Psoas muscle (tissue), 8 donors: ENCODE data around the gene RNF186. TPM values are rescaled to one million over a fixed set of nuclear protein-coding genes. Genes with fewer than 3 reads are reported as not detected.

ENCODE experiments used
- ATAC-seq, 4 donors: fragments of 200-7000 bp; cut with Tn5 transposase; one replicate each; pipeline ENCODE4 v1.9.1; 2020; ENCODE audit warnings: moderate library complexity in 3 of 4, mild to moderate bottlenecking in 2 of 4
- DNase-seq, 2 donors: peaks; one replicate each; pipeline ENCODE4 v3.0.0-alpha.2; 2020
- H3K27ac ChIP-seq: fragments of 200-600 bp; one replicate; pipeline ENCODE4 v1.8.0; 2022
- H3K27me3 ChIP-seq, 3 donors: fragments of 200-600 bp in 1 of 3; one replicate each; pipeline versions ENCODE4 v1.6.1 to v1.8.0; 2013 to 2022; ENCODE audit warnings: low read length in 2 of 3, mild to moderate bottlenecking in 2 of 3, moderate library complexity in 1 of 3; ENCODE audit not compliant: insufficient read depth in 3 of 3
- H3K36me3 ChIP-seq, 2 donors: fragments of 200-600 bp in 1 of 2; one replicate each; pipeline versions ENCODE4 v1.6.1 to v1.8.0; 2013 to 2022; ENCODE audit warnings: low read depth in 1 of 2, mild to moderate bottlenecking in 1 of 2, moderate library complexity in 1 of 2; ENCODE audit not compliant: insufficient read depth in 1 of 2
- H3K4me1 ChIP-seq: fragments of 200-600 bp; one replicate; pipeline ENCODE4 v1.8.0; 2022
- H3K4me3 ChIP-seq: fragments of 200-600 bp; one replicate; pipeline ENCODE4 v1.8.0; 2022; ENCODE audit warnings: mild to moderate bottlenecking
- H3K9me3 ChIP-seq: fragments of 200-600 bp; one replicate; pipeline ENCODE4 v1.8.0; 2022
- CTCF ChIP-seq: fragments of 200-600 bp; IDR thresholded peaks from one replicate; pipeline ENCODE4 v1.8.0; 2022; ENCODE audit warnings: antibody characterized with exemption
- WGBS, 3 donors: extraction: QIAGEN DNeasy Blood & Tissue Kit; methylation state at CpG; one replicate each; pipeline versions ENCODE4 v1.1.6 to v1.1.7; 2013; 5-methylcytosine and 5-hydroxymethylcytosine counted together
- intact Hi-C, 2 donors: fragments of 100-400 bp; cut with DNase I; formaldehyde crosslinking; loops; one replicate each; pipeline versions ENCODE4 v1.11.0 to v1.14.2; 2022
- polyA plus RNA-seq, 3 donors: library from polyadenylated mRNA; stranded (reverse); fragments of 200-250 nt; gene quantifications; one replicate each; pipeline ENCODE4 v1.2.3, GENCODE V29; 2013
- total RNA-seq, 4 donors: library from RNA; stranded (reverse); fragmentation: NEBNext Ultra II Directional in 2 of 4; extraction: Animal tissue kit (Norgen Biotek cat#: 25700) in 2 of 4; gene quantifications; one replicate each; pipeline versions ENCODE4 v1.2.1 to v1.2.4, GENCODE V29; 2021 to 2023
- donor health status: healthy with polysubstance abuse.
- donor health status: DM: no; HTN: no; CAD: no; lungs with moderate emphysema.
- donor health status: Bipolar disorder and iron deficiency.
- donor health status: healthy.
- donor health status: DM: yes; HTN: yes; CAD: no.
- donor health status: DM: no; HTN: no; CAD: no.
- donor health status: DM: no; HTN: no; CAD: no.
- donor health status: DM: yes; HTN: yes; CAD: no.

Gene RNF186
- total and polyA plus RNA-seq, 7 donors: 0.08 TPM; not detected in 6

GRCh38 chr1:19799230-19800075 is 15.6 kb downstream of the RNF186 start, which contains the start of gene TMCO4:
Gene TMCO4 (minus strand): TSS chr1:19799916. CDS start chr1:19780758, 19,158 bp downstream.
- H3K27ac ChIP-seq: peak within 1 kb of the TSS; percentile 66
- peak; percentile 22 for TF ChIP-seq CTCF
- peak within 1 kb of the TSS; percentile 88 for H3K4me3 ChIP-seq
- H3K27me3 ChIP-seq: no peaks in the 10 kb centered on the region
- no peaks in the 10 kb centered on the region for H3K9me3 ChIP-seq
- intact Hi-C loops: no loop called here
- H3K4me1 ChIP-seq: peaks cover 7% of the 10 kb centered on the region
- ATAC-seq: peak; percentile 71 to 88 (median 74)
- 1 to 12% (median 2%) methylated on average over 20 to 70 of the region's 70 CpGs for WGBS, 3 donors
- peak; percentile 69 to 73 for DNase-seq
- H3K36me3 ChIP-seq: no peaks in the 10 kb centered on the region

- peak in 2 of 4 donors; percentile 13 to 24 for ATAC-seq
- peak overlapping the region; percentile 88 for H3K4me3 ChIP-seq
- no peaks in the 10 kb centered on the region for H3K9me3 ChIP-seq
- H3K4me1 ChIP-seq: peaks cover 7% of the 10 kb centered on the region
- H3K27ac ChIP-seq: peak overlapping the region; percentile 66
- WGBS, 3 donors: 75 to 78% (median 77%) methylated on average over 6 of the region's 6 CpGs
- no peaks in the 10 kb centered on the region for H3K27me3 ChIP-seq
- intact Hi-C loops: no loop called here
- DNase-seq: no peak
- H3K36me3 ChIP-seq: no peaks in the 10 kb centered on the region
- no peak for TF ChIP-seq CTCF
Measured at GRCh38 chr1:19798486-19799229, 16.4 kb downstream of the RNF186 start.

GRCh38 chr1:19797827-19798226 is 17.3 kb downstream of the RNF186 start:
- no peaks in the 10 kb centered on the region for H3K9me3 ChIP-seq
- no peak for TF ChIP-seq CTCF
- no peak overlapping the region for H3K4me3 ChIP-seq
- H3K27me3 ChIP-seq: no peaks in the 10 kb centered on the region
- 72 to 74% (median 73%) methylated on average over 5 of the region's 5 CpGs for WGBS, 3 donors
- H3K27ac ChIP-seq: no peak overlapping the region
- DNase-seq (no peak), ATAC-seq (no peak)
- H3K36me3 ChIP-seq: no peaks in the 10 kb centered on the region
- intact Hi-C loops: no loop called here
- peaks cover 7% of the 10 kb centered on the region for H3K4me1 ChIP-seq

- Histone ChIP-seq H3K36me3 (peaks cover 0 to 2% of the 10 kb centered on the region in 2 donors), H3K4me1 (peaks cover 7% of the 10 kb centered on the region), H3K4me3 (no peak overlapping the region), H3K27me3 (no peaks in the 10 kb centered on the region), H3K27ac (no peak overlapping the region), H3K9me3 (no peaks in the 10 kb centered on the region)
- intact Hi-C loops: no loop called here
- no peak for TF ChIP-seq CTCF
- DNase-seq: no peak
- WGBS, 3 donors: 87 to 93% (median 90%) methylated on average over 4 of the region's 4 CpGs
- ATAC-seq: no peak
Measured at GRCh38 chr1:19794583-19794982, 20.5 kb downstream of the RNF186 start.
